ENCODE measurements around the gene SLC10A7. TPM values are rescaled to one million over a fixed set of nuclear protein-coding genes. Genes with fewer than 3 reads are reported as not detected.

SLC10A7 gene
- total RNA-seq, 4 donors from 2014 or later, result 12.0 to 56.1 (median 15.9) TPM

- Histone ChIP-seq H3K27me3 (no peaks in the 10 kb centered on the region), H3K4me1 (peaks cover 0 to 8% (median 0%) of the 10 kb centered on the region in 4 donors), H3K27ac (no peak overlapping the region), H3K9me3 (no peaks in the 10 kb centered on the region), H3K36me3 (no peaks in the 10 kb centered on the region), H3K4me3 (no peak overlapping the region)
- 82 to 92% methylated on average over 4 of the region's 4 CpGs for WGBS, 2 donors (ENCODE audit: low coverage in 1 of 2)
- intact Hi-C loops (cut with DNase I; ENCODE audit: low total_unique reads), result no loop called here
- no peak for DNase-seq
- in situ Hi-C loops (cut with MboI; ENCODE audit: low pct_ligation_motif_present in 1 of 4, low pct_unique_long_range_greater_than_20kb in 1 of 4, low sequenced_read_pairs in 3 of 4), result no loop called here
- TF ChIP-seq EP300 (IDR thresholded peaks at IDR 0.05; ENCODE audit: low read depth), result no peak
Measured at GRCh38 chr4:146436423-146437162, 85.1 kb downstream of the SLC10A7 start.

- no peaks in the 10 kb centered on the region for H3K36me3 ChIP-seq
- no peaks in the 10 kb centered on the region for H3K27me3 ChIP-seq
- DNase-seq, result no peak
- TF ChIP-seq EP300 (IDR thresholded peaks at IDR 0.05; ENCODE audit: low read depth) (no peak), POLR2AphosphoS5 (IDR thresholded peaks at IDR 0.05) (no peak), CTCF (IDR thresholded peaks at IDR 0.05) (no peak), POLR2A (IDR thresholded peaks at IDR 0.05) (no peak)
- H3K9me3 ChIP-seq, result no peaks in the 10 kb centered on the region
- H3K27ac ChIP-seq, result no peak overlapping the region
- intact Hi-C loops (cut with DNase I; ENCODE audit: low total_unique reads) (no loop called here), in situ Hi-C loops (cut with MboI; ENCODE audit: low pct_ligation_motif_present in 1 of 4, low pct_unique_long_range_greater_than_20kb in 1 of 4, low sequenced_read_pairs in 3 of 4) (no loop called here)
- no peak overlapping the region for H3K4me3 ChIP-seq
- peaks cover 0 to 8% (median 0%) of the 10 kb centered on the region in 4 donors for H3K4me1 ChIP-seq
Measured at GRCh38 chr4:146435962-146436361, 85.8 kb downstream of the SLC10A7 start.

- no peak overlapping the region for H3K27ac ChIP-seq
- intact Hi-C loops (cut with DNase I; ENCODE audit: low total_unique reads) (no loop called here), in situ Hi-C loops (cut with MboI; ENCODE audit: low pct_ligation_motif_present in 1 of 4, low pct_unique_long_range_greater_than_20kb in 1 of 4, low sequenced_read_pairs in 3 of 4) (no loop called here)
- H3K27me3 ChIP-seq, result no peaks in the 10 kb centered on the region
- no peak for TF ChIP-seq CTCF (IDR thresholded peaks at IDR 0.05)
- TF ChIP-seq POLR2A (IDR thresholded peaks at IDR 0.05), result no peak
- TF ChIP-seq POLR2AphosphoS5 (IDR thresholded peaks at IDR 0.05), result no peak
- TF ChIP-seq EP300 (IDR thresholded peaks at IDR 0.05; ENCODE audit: low read depth), result no peak
- H3K9me3 ChIP-seq, result no peaks in the 10 kb centered on the region
- no peak for DNase-seq
- H3K4me1 ChIP-seq, result no peaks in the 10 kb centered on the region
- H3K36me3 ChIP-seq, result no peaks in the 10 kb centered on the region
- no peak overlapping the region for H3K4me3 ChIP-seq
- WGBS, 2 donors (ENCODE audit: low coverage in 1 of 2), result 100% methylated on average over 2 of the region's 2 CpGs
Measured at GRCh38 chr4:146432065-146432464, 89.7 kb downstream of the SLC10A7 start.

- Histone ChIP-seq H3K4me1 (no peaks in the 10 kb centered on the region), H3K27ac (no peak overlapping the region), H3K36me3 (no peaks in the 10 kb centered on the region), H3K4me3 (no peak overlapping the region), H3K27me3 (no peaks in the 10 kb centered on the region), H3K9me3 (no peaks in the 10 kb centered on the region)
- in situ Hi-C loops (cut with MboI; ENCODE audit: low pct_ligation_motif_present in 1 of 4, low pct_unique_long_range_greater_than_20kb in 1 of 4, low sequenced_read_pairs in 3 of 4), result no loop called here
- WGBS, 2 donors (ENCODE audit: low coverage in 1 of 2), result 98 to 100% methylated on average over 1 of the region's 1 CpG
- intact Hi-C loops (cut with DNase I; ENCODE audit: low total_unique reads), result no loop called here
- TF ChIP-seq EP300 (IDR thresholded peaks at IDR 0.05; ENCODE audit: low read depth) (no peak), POLR2AphosphoS5 (IDR thresholded peaks at IDR 0.05) (no peak), POLR2A (IDR thresholded peaks at IDR 0.05) (no peak), CTCF (IDR thresholded peaks at IDR 0.05) (no peak)
- no peak for DNase-seq
Measured at GRCh38 chr4:146428298-146428697, 93.4 kb downstream of the SLC10A7 start.

- WGBS, 2 donors (ENCODE audit: low coverage in 1 of 2), result 71 to 80% methylated on average over 2 of the region's 2 CpGs
- no peaks in the 10 kb centered on the region for H3K27me3 ChIP-seq
- no peak for DNase-seq
- H3K36me3 ChIP-seq, result no peaks in the 10 kb centered on the region
- in situ Hi-C loops (cut with MboI; ENCODE audit: low pct_ligation_motif_present in 1 of 4, low pct_unique_long_range_greater_than_20kb in 1 of 4, low sequenced_read_pairs in 3 of 4) (no loop called here), intact Hi-C loops (cut with DNase I; ENCODE audit: low total_unique reads) (no loop called here)
- H3K4me1 ChIP-seq, result no peaks in the 10 kb centered on the region
- H3K27ac ChIP-seq, result no peak overlapping the region
- no peaks in the 10 kb centered on the region for H3K9me3 ChIP-seq
- TF ChIP-seq CTCF (IDR thresholded peaks at IDR 0.05) (no peak), POLR2A (IDR thresholded peaks at IDR 0.05) (no peak), EP300 (IDR thresholded peaks at IDR 0.05; ENCODE audit: low read depth) (no peak), POLR2AphosphoS5 (IDR thresholded peaks at IDR 0.05) (no peak)
- no peak overlapping the region for H3K4me3 ChIP-seq
Measured at GRCh38 chr4:146417822-146418221, 103.9 kb downstream of the SLC10A7 start.
